Prostate gland (tissue), 2 donors: Measurements from ENCODE around the gene KIAA0825. TPM values are rescaled to one million over a fixed set of nuclear protein-coding genes. Genes with fewer than 3 reads are reported as not detected.
"Not testable (repeated sequence)": the region's sequence is repeated elsewhere in the genome, so short reads cannot be mapped to it uniquely, and the experiment has no call there.

Experiments used
- DNase-seq: peaks from one replicate; pipeline ENCODE4 v3.0.0-alpha.2; 2019; ENCODE audit warnings: low spot score
- H3K27ac ChIP-seq, 2 donors: fragments of 200-600 bp; sonication (generic); 2 replicates each; pipeline ENCODE4 v1.5.1; 2017 to 2019
- H3K27me3 ChIP-seq: fragments of 200-600 bp; sonication (generic); replicated peaks from 2 replicates; pipeline ENCODE4 v1.5.1; 2019; ENCODE audit not compliant: insufficient read depth
- H3K36me3 ChIP-seq, 2 donors: fragments of 200-600 bp; sonication (generic); 1 replicate in 1 of 2; 2 replicates in 1 of 2; pipeline versions ENCODE4 v1.5.1 to v1.8.1; 2017 to 2019
- H3K4me1 ChIP-seq: fragments of 200-600 bp; sonication (generic); replicated peaks from 2 replicates; pipeline ENCODE4 v1.5.1; 2019
- H3K4me3 ChIP-seq, 2 donors: fragments of 200-600 bp; sonication (generic); 2 replicates each; pipeline ENCODE4 v1.5.1; 2017 to 2019
- H3K9me3 ChIP-seq: fragments of 200-600 bp; sonication (generic); 2 replicates; pipeline ENCODE4 v1.5.1; 2017
- POLR2A ChIP-seq: fragments of 450-650 bp; IDR thresholded peaks from one replicate; pipeline ENCODE4 v1.6.1; 2016; ENCODE audit warnings: antibody characterized with exemption, mild to moderate bottlenecking
- POLR2AphosphoS5 ChIP-seq: sonication (generic); formaldehyde crosslinking; IDR thresholded peaks from one replicate; pipeline ENCODE4 v1.6.1; 2017; ENCODE audit warnings: antibody characterized with exemption
- whole genome bisulfite sequencing: methylation state at CpG from one replicate; pipeline ENCODE4 v1.1.5; 2018; 5-methylcytosine and 5-hydroxymethylcytosine counted together
- intact Hi-C: fragments of 100-400 bp; cut with DNase I; formaldehyde crosslinking; loops from one replicate; pipeline ENCODE4 v1.14.2; 2022
- total RNA-seq, 2 donors: library from RNA; depleted of rRNA; stranded (reverse); fragments of >200 nt; gene quantifications; one replicate each; pipeline ENCODE4 v1.1.0, GENCODE V29; 2016
- TF ChIP-seq, protein P1 (sequence below), 4 experiments: fragments of 200-600 bp in 2 of 4; fragments of 450-650 bp in 2 of 4; sonication (generic) in 2 of 4; IDR thresholded peaks; 1 replicate in 3 of 4; 2 replicates in 1 of 4; pipeline ENCODE4 v1.5.1; 2016 to 2019; ENCODE audit warnings: antibody characterized with exemption in 4 of 4, mild to moderate bottlenecking in 2 of 4, moderate library complexity in 2 of 4

KIAA0825 gene
- total RNA-seq, 2 donors from 2014 or later, result 3.9 to 4.1 TPM

DNA sequence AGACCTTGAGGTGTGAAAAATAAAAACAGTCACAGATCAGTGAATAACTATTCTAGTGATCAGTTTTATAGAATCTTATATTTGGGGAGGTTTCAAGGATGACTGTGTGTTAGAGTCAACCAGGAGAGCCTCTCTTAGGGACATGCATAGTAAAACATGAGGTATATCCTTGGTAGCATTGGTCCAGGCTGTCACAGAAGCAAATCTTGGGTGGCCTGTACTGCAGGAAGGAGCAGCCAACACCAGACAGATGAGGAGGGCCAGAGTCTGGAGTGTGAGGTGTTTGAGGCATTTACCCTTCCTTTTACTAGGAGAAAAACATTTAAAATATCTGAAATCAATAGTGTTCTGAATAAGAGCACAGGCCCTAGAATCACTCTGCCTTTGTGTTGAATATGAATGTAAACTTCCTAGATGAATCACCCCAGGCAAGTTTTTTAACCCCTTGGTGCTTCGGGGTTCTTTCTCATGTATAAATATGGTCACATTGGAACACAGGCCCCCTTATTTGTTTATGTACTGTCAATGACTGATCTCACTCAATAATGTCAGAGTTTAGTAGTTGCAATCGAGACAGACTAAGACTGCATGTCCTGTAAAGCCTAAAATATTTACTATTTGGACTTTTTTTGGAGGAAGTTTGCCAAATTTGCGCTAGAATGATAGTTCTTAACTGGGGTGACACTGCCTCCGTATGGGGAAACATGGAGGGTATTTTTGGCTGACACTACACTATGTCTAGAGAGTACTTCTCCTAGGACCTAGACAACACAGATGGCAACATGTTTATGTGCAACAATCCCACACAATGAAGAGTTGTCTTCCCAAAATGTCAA, 460.5 kb downstream of the KIAA0825 start:
- no peaks in the 10 kb centered on the region for H3K4me1 ChIP-seq
- TF ChIP-seq, protein P1, sequence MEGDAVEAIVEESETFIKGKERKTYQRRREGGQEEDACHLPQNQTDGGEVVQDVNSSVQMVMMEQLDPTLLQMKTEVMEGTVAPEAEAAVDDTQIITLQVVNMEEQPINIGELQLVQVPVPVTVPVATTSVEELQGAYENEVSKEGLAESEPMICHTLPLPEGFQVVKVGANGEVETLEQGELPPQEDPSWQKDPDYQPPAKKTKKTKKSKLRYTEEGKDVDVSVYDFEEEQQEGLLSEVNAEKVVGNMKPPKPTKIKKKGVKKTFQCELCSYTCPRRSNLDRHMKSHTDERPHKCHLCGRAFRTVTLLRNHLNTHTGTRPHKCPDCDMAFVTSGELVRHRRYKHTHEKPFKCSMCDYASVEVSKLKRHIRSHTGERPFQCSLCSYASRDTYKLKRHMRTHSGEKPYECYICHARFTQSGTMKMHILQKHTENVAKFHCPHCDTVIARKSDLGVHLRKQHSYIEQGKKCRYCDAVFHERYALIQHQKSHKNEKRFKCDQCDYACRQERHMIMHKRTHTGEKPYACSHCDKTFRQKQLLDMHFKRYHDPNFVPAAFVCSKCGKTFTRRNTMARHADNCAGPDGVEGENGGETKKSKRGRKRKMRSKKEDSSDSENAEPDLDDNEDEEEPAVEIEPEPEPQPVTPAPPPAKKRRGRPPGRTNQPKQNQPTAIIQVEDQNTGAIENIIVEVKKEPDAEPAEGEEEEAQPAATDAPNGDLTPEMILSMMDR (IDR thresholded peaks at IDR 0.05), result no peak
- no peak for TF ChIP-seq POLR2AphosphoS5
- no peak for TF ChIP-seq POLR2A
- WGBS, result 51% methylated on average over 4 of the region's 4 CpGs
- intact Hi-C loops, result no loop called here
- no peaks in the 10 kb centered on the region for H3K9me3 ChIP-seq
- H3K4me3 ChIP-seq, result no peak overlapping the region
- no peaks in the 10 kb centered on the region for H3K27me3 ChIP-seq
- no peak for DNase-seq
- H3K36me3 ChIP-seq, result no peaks in the 10 kb centered on the region
- no peak overlapping the region for H3K27ac ChIP-seq

DNA sequence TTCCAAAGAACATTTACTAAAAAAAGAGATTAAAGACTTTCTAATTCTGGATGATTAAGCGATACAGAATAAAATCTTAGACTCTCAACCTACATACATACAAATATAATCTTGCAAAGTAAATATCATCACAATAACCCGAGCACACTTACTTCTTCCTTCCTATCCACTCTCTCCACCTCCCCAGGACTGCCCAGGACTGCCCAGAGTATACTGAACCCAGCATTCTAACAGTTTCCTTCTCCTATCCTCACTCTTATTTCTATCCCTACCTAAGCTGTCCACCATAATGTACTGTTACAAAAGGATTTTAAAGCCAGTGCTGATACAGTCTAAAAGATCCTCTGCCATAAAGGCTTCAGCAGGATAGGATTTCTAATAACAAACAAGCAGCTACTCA, 463.7 kb downstream of the KIAA0825 start:
- Histone ChIP-seq H3K4me3 (no peak overlapping the region), H3K4me1 (no peaks in the 10 kb centered on the region), H3K36me3 (no peaks in the 10 kb centered on the region), H3K27ac (no peak overlapping the region), H3K27me3 (no peaks in the 10 kb centered on the region), H3K9me3 (no peaks in the 10 kb centered on the region)
- no peak for DNase-seq
- TF ChIP-seq POLR2AphosphoS5 (no peak), POLR2A (no peak)
- TF ChIP-seq, protein P1 (IDR thresholded peaks at IDR 0.05), result no peak
- WGBS, result 74% methylated on average over 2 of the region's 2 CpGs
- intact Hi-C loops, result no loop called here

DNA sequence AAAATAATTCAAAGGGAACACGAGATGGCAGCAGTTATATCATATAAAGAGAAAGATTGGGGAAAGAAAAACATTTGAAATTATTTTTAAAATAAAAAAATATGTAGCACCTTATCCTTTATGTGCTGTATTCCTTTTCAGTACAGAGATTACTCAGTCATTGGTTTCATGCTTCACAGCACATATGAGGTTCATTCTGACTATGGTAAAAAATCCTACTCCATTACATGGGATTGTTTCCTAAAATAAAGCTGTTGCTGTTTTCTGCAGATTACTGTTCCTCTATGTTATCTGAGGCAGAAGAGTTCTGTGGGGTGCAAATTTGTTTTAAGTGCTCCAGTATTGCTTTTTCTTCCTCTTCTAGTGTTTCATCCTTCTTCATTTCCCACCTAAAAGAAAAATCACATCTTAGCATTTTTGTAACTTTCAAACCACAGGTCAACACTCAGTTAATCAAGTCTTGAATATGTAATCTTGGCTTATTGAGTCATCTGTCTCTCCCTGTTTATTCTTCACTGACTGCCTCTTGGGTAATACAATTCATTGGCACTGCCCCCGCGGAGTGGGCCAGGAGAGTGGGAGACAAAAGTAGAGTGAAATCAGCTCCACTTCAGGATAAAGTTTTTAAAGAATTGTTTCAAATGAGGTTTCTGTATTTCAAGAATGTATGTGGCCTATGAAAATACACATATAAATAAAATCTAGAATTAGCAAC, 464.5 kb downstream of the KIAA0825 start:
- no peaks in the 10 kb centered on the region for H3K27me3 ChIP-seq
- intact Hi-C loops, result no loop called here
- H3K9me3 ChIP-seq, result no peaks in the 10 kb centered on the region
- no peak overlapping the region for H3K27ac ChIP-seq
- H3K36me3 ChIP-seq, result no peaks in the 10 kb centered on the region
- WGBS, result 82% methylated on average over 3 of the region's 3 CpGs
- TF ChIP-seq, protein P1 (IDR thresholded peaks at IDR 0.05), result no peak
- no peak for TF ChIP-seq POLR2A
- no peak for TF ChIP-seq POLR2AphosphoS5
- H3K4me3 ChIP-seq, result no peak overlapping the region
- H3K4me1 ChIP-seq, result no peaks in the 10 kb centered on the region
- no peak for DNase-seq

DNA sequence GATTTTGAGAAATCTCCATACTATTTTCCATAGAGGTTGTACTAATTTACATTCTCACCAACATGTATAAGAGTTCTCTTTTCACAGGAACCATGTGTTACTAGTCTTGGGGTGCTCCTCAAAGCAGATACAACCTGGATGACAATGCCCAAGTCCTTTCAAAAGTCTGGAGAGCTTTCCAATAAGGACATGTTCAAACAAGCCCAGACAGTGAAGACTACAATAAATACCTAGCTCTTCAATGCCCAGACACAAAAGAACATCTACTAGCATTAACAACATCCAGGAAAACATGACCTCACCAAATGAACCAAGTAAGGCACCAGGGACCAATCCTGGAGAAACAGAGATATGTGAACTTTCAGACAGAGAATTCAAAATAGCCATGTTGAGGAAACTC, 474.8 kb downstream of the KIAA0825 start:
- intact Hi-C loops, H3K4me3 ChIP-seq, H3K9me3 ChIP-seq, H3K27me3 ChIP-seq, H3K27ac ChIP-seq, H3K4me1 ChIP-seq, H3K36me3 ChIP-seq, DNase-seq: not testable (repeated sequence)

DNA sequence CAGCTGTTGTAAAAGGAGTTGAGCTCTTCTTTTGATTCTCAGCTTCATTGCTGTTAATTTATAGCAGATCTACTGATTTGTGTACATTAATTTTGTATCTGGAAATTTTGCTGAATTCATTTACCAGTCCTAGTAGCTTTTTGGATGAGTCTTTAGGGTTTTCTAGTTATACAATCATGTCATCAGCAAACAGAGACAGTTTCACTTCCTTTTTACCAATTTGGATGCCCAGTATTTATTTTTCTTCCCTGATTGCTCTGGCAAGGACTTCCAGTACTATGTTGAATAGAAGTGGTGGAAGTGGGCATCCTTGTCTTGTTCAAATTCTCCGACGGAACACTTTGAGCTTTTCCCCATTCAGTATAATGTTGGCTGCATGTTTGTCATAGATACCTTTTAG, 478.1 kb downstream of the KIAA0825 start:
- Histone ChIP-seq H3K4me3 (no peak overlapping the region), H3K4me1 (no peaks in the 10 kb centered on the region), H3K36me3 (no peaks in the 10 kb centered on the region), H3K9me3 (no peaks in the 10 kb centered on the region), H3K27me3 (no peaks in the 10 kb centered on the region), H3K27ac (no peak overlapping the region)
- TF ChIP-seq POLR2AphosphoS5, result no peak
- TF ChIP-seq, protein P1 (IDR thresholded peaks at IDR 0.05), result no peak
- no peak for TF ChIP-seq POLR2A
- intact Hi-C loops, result no loop called here
- WGBS, result 97% methylated on average over 2 of the region's 2 CpGs
- no peak for DNase-seq
